Suprapubic skin (tissue), 4 donors: ENCODE measurements around the gene SAMD13. TPM values are rescaled to one million over a fixed set of nuclear protein-coding genes. Genes with fewer than 3 reads are reported as not detected.

ENCODE experiments used
- DNase-seq, 2 donors: peaks; one replicate each; pipeline ENCODE4 v3.0.0-alpha.2; 2019; ENCODE audit warnings: low spot score in 2 of 2
- H3K27ac ChIP-seq: fragments of 200-600 bp; sonication (generic); one replicate; pipeline ENCODE4 v1.5.1; 2019
- H3K27me3 ChIP-seq: fragments of 200-600 bp; sonication (generic); one replicate; pipeline ENCODE4 v1.5.1; 2019
- H3K36me3 ChIP-seq: fragments of 200-600 bp; sonication (generic); one replicate; pipeline ENCODE4 v1.5.1; 2019
- H3K4me1 ChIP-seq: fragments of 200-600 bp; sonication (generic); one replicate; pipeline ENCODE4 v1.5.1; 2019
- H3K4me3 ChIP-seq: fragments of 200-600 bp; sonication (generic); one replicate; pipeline ENCODE4 v1.5.1; 2019; ENCODE audit warnings: mild to moderate bottlenecking
- H3K9me3 ChIP-seq: fragments of 200-600 bp; sonication (generic); one replicate; pipeline ENCODE4 v1.5.1; 2019
- EP300 ChIP-seq: sonication (generic); formaldehyde crosslinking; IDR thresholded peaks from one replicate; pipeline ENCODE4 v1.6.1; 2017; ENCODE audit warnings: antibody characterized with exemption
- POLR2A ChIP-seq, 2 donors: fragments of 450-650 bp; IDR thresholded peaks; one replicate each; pipeline ENCODE4 v1.6.1; 2017; ENCODE audit warnings: antibody characterized with exemption in 2 of 2, mild to moderate bottlenecking in 2 of 2, moderate library complexity in 2 of 2
- POLR2AphosphoS5 ChIP-seq, 3 donors: sonication (generic); formaldehyde crosslinking; IDR thresholded peaks; one replicate each; pipeline ENCODE4 v1.6.1; 2017; ENCODE audit warnings: antibody characterized with exemption in 3 of 3
- WGBS: methylation state at CpG from one replicate; pipeline ENCODE4 v1.1.5; 2018; 5-methylcytosine and 5-hydroxymethylcytosine counted together
- total RNA-seq, 4 donors: library from RNA; depleted of rRNA; stranded (reverse); fragments of >200 nt; gene quantifications; one replicate each; pipeline ENCODE4 v1.1.0, GENCODE V29; 2016
- TF ChIP-seq, protein P1 (sequence below), 2 donors: fragments of 200-600 bp in 1 of 2; fragments of 450-650 bp in 1 of 2; sonication (generic) in 1 of 2; IDR thresholded peaks; one replicate each; pipeline ENCODE4 v1.5.1; 2016 to 2019; ENCODE audit warnings: antibody characterized with exemption in 2 of 2, mild to moderate bottlenecking in 1 of 2, moderate library complexity in 1 of 2

SAMD13 gene
- total RNA-seq, 4 donors from 2014 or later, result 0.89 to 2.9 (median 1.5) TPM

- Histone ChIP-seq H3K36me3 (no peaks in the 10 kb centered on the region), H3K27me3 (no peaks in the 10 kb centered on the region), H3K27ac (no peak within 1 kb of the TSS), H3K4me3 (no peak within 1 kb of the TSS), H3K4me1 (no peaks in the 10 kb centered on the region), H3K9me3 (no peaks in the 10 kb centered on the region)
- TF ChIP-seq EP300 (no peak), POLR2AphosphoS5 (IDR thresholded peaks at IDR 0.05) (no peak), POLR2A (IDR thresholded peaks at IDR 0.05) (no peak)
- TF ChIP-seq, protein P1, sequence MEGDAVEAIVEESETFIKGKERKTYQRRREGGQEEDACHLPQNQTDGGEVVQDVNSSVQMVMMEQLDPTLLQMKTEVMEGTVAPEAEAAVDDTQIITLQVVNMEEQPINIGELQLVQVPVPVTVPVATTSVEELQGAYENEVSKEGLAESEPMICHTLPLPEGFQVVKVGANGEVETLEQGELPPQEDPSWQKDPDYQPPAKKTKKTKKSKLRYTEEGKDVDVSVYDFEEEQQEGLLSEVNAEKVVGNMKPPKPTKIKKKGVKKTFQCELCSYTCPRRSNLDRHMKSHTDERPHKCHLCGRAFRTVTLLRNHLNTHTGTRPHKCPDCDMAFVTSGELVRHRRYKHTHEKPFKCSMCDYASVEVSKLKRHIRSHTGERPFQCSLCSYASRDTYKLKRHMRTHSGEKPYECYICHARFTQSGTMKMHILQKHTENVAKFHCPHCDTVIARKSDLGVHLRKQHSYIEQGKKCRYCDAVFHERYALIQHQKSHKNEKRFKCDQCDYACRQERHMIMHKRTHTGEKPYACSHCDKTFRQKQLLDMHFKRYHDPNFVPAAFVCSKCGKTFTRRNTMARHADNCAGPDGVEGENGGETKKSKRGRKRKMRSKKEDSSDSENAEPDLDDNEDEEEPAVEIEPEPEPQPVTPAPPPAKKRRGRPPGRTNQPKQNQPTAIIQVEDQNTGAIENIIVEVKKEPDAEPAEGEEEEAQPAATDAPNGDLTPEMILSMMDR (IDR thresholded peaks at IDR 0.05), result no peak
- WGBS, result 78% methylated on average over 11 of the region's 11 CpGs
- DNase-seq, result no peak
These were observed 97.0 kb downstream of the SAMD13 start, which contains the start of gene DNASE2B for GRCh38 chr1:84398175-84399155. DNASE2B (plus strand) TSS chr1:84398484; CDS start chr1:84398565, 81 bp downstream.

Other genes with a start within 250 kb of the SAMD13 start
- 10 to 100 TPM in 2 of 4 donors, 1 to 10 TPM in 2; 6.6 to 12.2 (median 9.1) TPM for gene PRKACB, start 157.4 kb upstream of the SAMD13 start, total RNA-seq
- 1 to 10 TPM in 1 of 4 donors, not detected in 3; 1.2 TPM for gene DNASE2B, start 96.8 kb downstream of the SAMD13 start, total RNA-seq
- 10 to 100 TPM; 26.0 to 42.2 (median 39.1) TPM for gene RPF1, start 177.6 kb downstream of the SAMD13 start, total RNA-seq
- 1 to 10 TPM in 1 of 4 donors, not detected in 3; 1.7 TPM for gene SPATA1, start 204.7 kb downstream of the SAMD13 start, total RNA-seq
- 100 to 1,000 TPM in 1 of 4 donors, 10 to 100 TPM in 3; 81.0 to 113 (median 88.2) TPM for gene GNG5, start 204.9 kb downstream of the SAMD13 start, total RNA-seq